Gastroesophageal sphincter (tissue), 4 donors: ENCODE measurements around the gene MUC5AC. TPM values are rescaled to one million over a fixed set of nuclear protein-coding genes. Genes with fewer than 3 reads are reported as not detected.

Experiments
- ATAC-seq: fragments of 150-250 bp; one replicate; pipeline ENCODE4 v1.9.1; 2016; ENCODE audit warnings: mild to moderate bottlenecking, moderate library complexity
- H3K27ac ChIP-seq, 4 donors: fragments of 200-600 bp; sonication (generic) in 3 of 4; 1 replicate in 3 of 4; 2 replicates in 1 of 4; pipeline ENCODE4 v1.5.1; 2016 to 2019
- H3K27me3 ChIP-seq: fragments of 200-600 bp; sonication (generic); one replicate; pipeline ENCODE4 v1.5.1; 2019
- H3K36me3 ChIP-seq, 2 donors: fragments of 200-600 bp; sonication (generic); one replicate each; pipeline ENCODE4 v1.5.1; 2019; ENCODE audit warnings: control low read depth in 1 of 2
- H3K4me1 ChIP-seq, 3 donors: fragments of 200-600 bp; sonication (generic); 1 replicate in 2 of 3; 2 replicates in 1 of 3; pipeline ENCODE4 v1.5.1; 2016 to 2019; ENCODE audit warnings: control low read depth in 2 of 3
- H3K4me3 ChIP-seq, 2 donors: fragments of 200-600 bp; sonication (generic); one replicate each; pipeline ENCODE4 v1.5.1; 2019; ENCODE audit warnings: mild to moderate bottlenecking in 1 of 2, moderate library complexity in 1 of 2
- H3K9me3 ChIP-seq, 3 donors: fragments of 200-600 bp; sonication (generic); one replicate each; pipeline ENCODE4 v1.5.1; 2017 to 2019; ENCODE audit warnings: control low read depth in 2 of 3
- CTCF ChIP-seq, 4 experiments: fragments of 200-600 bp in 2 of 4; fragments of 450-650 bp in 2 of 4; sonication (generic) in 1 of 4; IDR thresholded peaks; one replicate each; pipeline ENCODE4 v1.5.1; 2017 to 2019; ENCODE audit warnings: antibody characterized with exemption in 4 of 4, mild to moderate bottlenecking in 2 of 4, moderate library complexity in 2 of 4
- EP300 ChIP-seq: sonication (generic); formaldehyde crosslinking; IDR thresholded peaks from one replicate; pipeline ENCODE4 v1.6.1; 2017; ENCODE audit warnings: antibody characterized with exemption, mild to moderate bottlenecking
- POLR2A ChIP-seq, 2 donors: fragments of 450-650 bp; IDR thresholded peaks; one replicate each; pipeline ENCODE4 v1.6.1; 2017; ENCODE audit warnings: antibody characterized with exemption in 2 of 2, mild to moderate bottlenecking in 2 of 2, moderate library complexity in 1 of 2
- POLR2AphosphoS5 ChIP-seq: sonication (generic); formaldehyde crosslinking; IDR thresholded peaks from one replicate; pipeline ENCODE4 v1.6.1; 2017; ENCODE audit warnings: antibody characterized with exemption
- WGBS, 2 donors: methylation state at CpG; one replicate each; pipeline ENCODE4 v1.1.5; 2018; ENCODE audit warnings: low coverage in 1 of 2; 5-methylcytosine and 5-hydroxymethylcytosine counted together
- total RNA-seq, 4 donors: library from RNA; depleted of rRNA; stranded (reverse); fragments of >200 nt; gene quantifications; one replicate each; pipeline ENCODE4 v1.1.0, GENCODE V29; 2016

MUC5AC gene
- total RNA-seq, 4 donors from 2014 or later = 0.02 to 0.31 TPM; not detected in 2

- peaks cover 90% of the 10 kb centered on the region for H3K27me3 ChIP-seq
Measured at GRCh38 chr11:1228921-1229451, 71.2 kb downstream of the MUC5AC start.

GRCh38 chr11:1229471-1230120, 71.8 kb downstream of the MUC5AC start:
- WGBS, 2 donors = no CpG with 5 or more reads among the region's 27 CpGs
- H3K36me3 ChIP-seq = no peaks in the 10 kb centered on the region
- no peaks in the 10 kb centered on the region for H3K4me1 ChIP-seq
- H3K9me3 ChIP-seq = no peaks in the 10 kb centered on the region
- no peak for ATAC-seq
- no peak overlapping the region for H3K4me3 ChIP-seq
- no peak for TF ChIP-seq EP300
- no peak for TF ChIP-seq CTCF (IDR thresholded peaks at IDR 0.05)
- TF ChIP-seq POLR2A (IDR thresholded peaks at IDR 0.05) = no peak
- TF ChIP-seq POLR2AphosphoS5 = no peak
- no peak overlapping the region for H3K27ac ChIP-seq
- H3K27me3 ChIP-seq = peaks cover 84% of the 10 kb centered on the region

More at GRCh38 chr11:1228921-1229451, 71.2 kb downstream of the MUC5AC start:
- Histone ChIP-seq H3K36me3 (no peaks in the 10 kb centered on the region), H3K4me3 (no peak overlapping the region), H3K27ac (no peak overlapping the region), H3K9me3 (no peaks in the 10 kb centered on the region), H3K4me1 (no peaks in the 10 kb centered on the region)
- WGBS, 2 donors = no CpG with 5 or more reads among the region's 18 CpGs
- no peak for TF ChIP-seq EP300
- no peak for TF ChIP-seq CTCF (IDR thresholded peaks at IDR 0.05)
- no peak for TF ChIP-seq POLR2A (IDR thresholded peaks at IDR 0.05)
- no peak for TF ChIP-seq POLR2AphosphoS5
- ATAC-seq = no peak

GRCh38 chr11:1230121-1230455, 72.3 kb downstream of the MUC5AC start:
- Histone ChIP-seq H3K9me3 (no peaks in the 10 kb centered on the region), H3K27me3 (peaks cover 79% of the 10 kb centered on the region), H3K36me3 (no peaks in the 10 kb centered on the region), H3K4me1 (no peaks in the 10 kb centered on the region), H3K27ac (no peak overlapping the region), H3K4me3 (no peak overlapping the region)
- TF ChIP-seq CTCF (IDR thresholded peaks at IDR 0.05) (no peak), POLR2AphosphoS5 (no peak), POLR2A (IDR thresholded peaks at IDR 0.05) (no peak), EP300 (no peak)
- WGBS, 2 donors = 80% methylated on average over 1 of the region's 5 CpGs; no CpG with 5 or more reads in 1 of the 2 donors
- ATAC-seq = no peak

- H3K27ac ChIP-seq = no peak overlapping the region
- 60 to 68% methylated on average over 2 to 5 of the region's 45 CpGs for WGBS, 2 donors
- no peak for ATAC-seq
Measured at GRCh38 chr11:1230456-1231395, 73.0 kb downstream of the MUC5AC start.

More at GRCh38 chr11:1230456-1231395, 73.0 kb downstream of the MUC5AC start:
- Histone ChIP-seq H3K9me3 (no peaks in the 10 kb centered on the region), H3K27me3 (peaks cover 72% of the 10 kb centered on the region), H3K36me3 (no peaks in the 10 kb centered on the region), H3K4me1 (no peaks in the 10 kb centered on the region), H3K4me3 (no peak overlapping the region)
- TF ChIP-seq POLR2A (IDR thresholded peaks at IDR 0.05) (no peak), EP300 (no peak), CTCF (IDR thresholded peaks at IDR 0.05) (no peak), POLR2AphosphoS5 (no peak)
